ENCODE data around the gene SV2B.

DNA sequence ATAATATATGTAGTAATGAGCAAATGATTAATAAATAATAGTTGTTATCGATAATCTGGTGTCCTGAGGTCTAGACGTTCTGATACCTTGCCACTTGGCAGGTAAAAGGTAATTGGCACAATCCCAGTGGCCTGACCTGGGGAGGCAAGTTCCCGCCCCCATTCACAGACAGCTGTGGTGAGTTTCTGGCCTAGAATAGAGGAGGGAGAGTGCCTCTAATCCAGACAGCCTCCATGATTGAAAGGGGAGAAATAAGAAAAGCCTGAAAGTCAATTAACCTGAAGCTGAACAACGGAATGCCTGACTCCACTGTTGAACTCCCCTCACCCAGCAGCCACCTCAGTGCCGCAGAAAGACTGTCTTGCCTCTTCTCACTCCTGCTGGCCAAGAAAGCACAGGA lies 38.1 kb upstream of the SV2B start:
- TF ChIP-seq, protein P1, sequence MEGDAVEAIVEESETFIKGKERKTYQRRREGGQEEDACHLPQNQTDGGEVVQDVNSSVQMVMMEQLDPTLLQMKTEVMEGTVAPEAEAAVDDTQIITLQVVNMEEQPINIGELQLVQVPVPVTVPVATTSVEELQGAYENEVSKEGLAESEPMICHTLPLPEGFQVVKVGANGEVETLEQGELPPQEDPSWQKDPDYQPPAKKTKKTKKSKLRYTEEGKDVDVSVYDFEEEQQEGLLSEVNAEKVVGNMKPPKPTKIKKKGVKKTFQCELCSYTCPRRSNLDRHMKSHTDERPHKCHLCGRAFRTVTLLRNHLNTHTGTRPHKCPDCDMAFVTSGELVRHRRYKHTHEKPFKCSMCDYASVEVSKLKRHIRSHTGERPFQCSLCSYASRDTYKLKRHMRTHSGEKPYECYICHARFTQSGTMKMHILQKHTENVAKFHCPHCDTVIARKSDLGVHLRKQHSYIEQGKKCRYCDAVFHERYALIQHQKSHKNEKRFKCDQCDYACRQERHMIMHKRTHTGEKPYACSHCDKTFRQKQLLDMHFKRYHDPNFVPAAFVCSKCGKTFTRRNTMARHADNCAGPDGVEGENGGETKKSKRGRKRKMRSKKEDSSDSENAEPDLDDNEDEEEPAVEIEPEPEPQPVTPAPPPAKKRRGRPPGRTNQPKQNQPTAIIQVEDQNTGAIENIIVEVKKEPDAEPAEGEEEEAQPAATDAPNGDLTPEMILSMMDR (conservative IDR thresholded peaks at IDR 0.05; ENCODE audit: low read depth, low read length), result no peak
- TF ChIP-seq EZH2 (IDR thresholded peaks at IDR 0.05; ENCODE audit: low read length, unreplicated experiment), result no peak
- TF ChIP-seq EZH2phosphoT487 (IDR thresholded peaks at IDR 0.05; ENCODE audit: borderline replicate concordance, low read length), result no peak
